ENCODE measurements around the gene RARB.

RARB gene

GRCh38 chr3:25540273-25540672 lies 112.2 kb downstream of the RARB start:
- no peak overlapping the region for H3K4me3 ChIP-seq (ENCODE audit: low read depth, low read length)

DNA sequence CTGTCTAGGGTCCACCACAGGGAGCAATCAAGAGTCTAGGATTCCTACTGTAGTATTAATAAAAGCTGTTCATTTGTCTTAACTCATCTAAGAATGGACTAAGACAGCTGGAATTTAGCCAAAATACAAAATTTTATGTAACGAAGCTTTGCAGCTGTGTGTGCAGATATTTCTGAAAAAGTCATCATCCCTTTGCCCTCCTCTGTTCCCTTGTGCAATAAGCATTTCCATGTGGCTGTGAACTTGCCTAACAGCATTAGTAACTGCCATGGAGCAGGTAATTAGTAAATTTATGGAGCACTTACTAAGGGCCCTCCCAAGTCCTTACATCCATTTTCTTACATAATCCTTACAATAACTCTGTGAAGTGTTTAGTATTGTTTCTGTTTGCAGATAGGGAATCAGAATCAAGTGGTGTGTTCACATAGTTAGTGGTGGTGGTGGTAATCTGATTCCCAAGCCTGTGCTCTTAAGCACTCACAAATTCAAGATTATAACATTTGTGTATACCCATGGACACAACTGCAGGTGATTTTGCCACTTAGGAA lies 114.5 kb downstream of the RARB start:
- H3K4me3 ChIP-seq (ENCODE audit: low read depth, low read length): no peak overlapping the region

DNA sequence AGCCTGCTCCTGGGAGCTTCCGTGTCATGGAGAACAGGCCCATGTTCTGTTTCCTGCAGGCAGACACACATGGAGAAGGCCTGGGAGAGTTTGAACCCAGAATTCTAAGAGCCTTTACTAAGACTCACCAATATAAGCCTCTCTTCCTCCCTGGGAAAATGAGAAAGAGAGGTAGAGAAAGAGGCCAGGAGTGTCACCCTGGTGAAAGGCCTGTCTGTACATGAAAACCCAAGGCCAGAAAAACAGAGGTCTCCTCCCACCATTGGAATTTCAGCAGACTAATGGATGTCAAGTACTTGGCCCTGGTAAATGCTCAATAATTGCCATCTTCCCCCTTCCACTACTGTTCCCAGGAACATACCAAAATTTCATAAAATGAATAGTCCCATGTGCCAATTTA lies 119.0 kb downstream of the RARB start:
- no peak overlapping the region for H3K4me3 ChIP-seq (ENCODE audit: low read depth, low read length)

DNA sequence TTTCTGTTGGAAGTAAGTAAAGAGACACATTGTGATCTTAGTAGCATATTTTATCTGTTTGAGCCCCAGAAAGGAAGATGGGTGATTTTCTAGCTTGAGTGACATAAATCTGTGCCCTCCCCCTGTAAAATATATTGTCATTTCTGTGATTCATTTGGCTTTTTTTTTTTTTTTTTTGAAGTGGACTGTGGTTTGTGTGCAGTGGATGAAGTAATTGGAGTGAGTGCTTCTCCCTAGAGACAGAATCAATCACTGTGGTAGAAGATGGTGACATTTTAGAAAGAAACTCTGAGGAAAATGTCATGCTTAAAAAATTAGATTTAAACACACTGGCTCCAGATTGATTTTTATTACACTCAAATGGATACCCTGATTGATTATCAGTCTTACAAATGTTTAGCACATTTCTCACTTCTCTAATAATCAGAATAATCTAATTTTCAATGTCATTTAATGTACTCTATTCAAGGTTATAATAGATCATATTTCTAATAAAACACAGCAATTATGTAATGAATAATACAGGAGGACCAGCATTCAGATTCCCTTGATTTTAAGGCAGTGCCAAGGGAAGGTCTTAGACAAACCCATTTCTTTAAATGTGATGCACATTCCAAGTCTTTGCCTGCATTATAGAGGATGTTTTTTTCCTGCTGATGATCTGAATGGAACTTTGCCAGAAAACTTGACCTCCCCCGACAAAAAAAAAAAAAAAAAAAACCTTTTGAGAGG lies 120.0 kb downstream of the RARB start:
- H3K4me3 ChIP-seq (ENCODE audit: low read depth, low read length): no peak overlapping the region

DNA sequence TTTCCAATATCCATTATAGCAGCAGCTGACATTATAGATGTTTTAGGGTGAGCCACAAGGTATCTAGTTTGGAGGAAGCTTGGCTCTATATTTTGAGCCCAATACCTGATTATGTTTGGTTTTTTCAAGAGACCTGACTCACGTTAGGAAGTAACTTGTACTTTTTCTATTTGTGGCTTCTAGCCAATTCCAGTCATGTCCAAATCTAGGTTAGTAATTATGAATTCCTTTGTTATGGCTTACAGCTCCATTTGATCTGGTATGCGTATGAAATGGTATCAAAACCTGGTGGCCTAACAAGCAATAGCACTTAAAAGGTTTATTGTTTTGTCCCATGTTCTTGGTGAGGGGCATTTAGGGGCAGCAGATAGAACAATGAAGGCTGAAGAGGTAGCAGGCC lies 120.8 kb downstream of the RARB start:
- no peak overlapping the region for H3K4me3 ChIP-seq (ENCODE audit: low read depth, low read length)

GRCh38 chr3:25552251-25552650 lies 124.2 kb downstream of the RARB start:
- H3K4me3 ChIP-seq (ENCODE audit: low read depth, low read length): no peak overlapping the region

GRCh38 chr3:25554376-25554775 lies 126.3 kb downstream of the RARB start:
- H3K4me3 ChIP-seq (ENCODE audit: low read depth, low read length): no peak overlapping the region

DNA sequence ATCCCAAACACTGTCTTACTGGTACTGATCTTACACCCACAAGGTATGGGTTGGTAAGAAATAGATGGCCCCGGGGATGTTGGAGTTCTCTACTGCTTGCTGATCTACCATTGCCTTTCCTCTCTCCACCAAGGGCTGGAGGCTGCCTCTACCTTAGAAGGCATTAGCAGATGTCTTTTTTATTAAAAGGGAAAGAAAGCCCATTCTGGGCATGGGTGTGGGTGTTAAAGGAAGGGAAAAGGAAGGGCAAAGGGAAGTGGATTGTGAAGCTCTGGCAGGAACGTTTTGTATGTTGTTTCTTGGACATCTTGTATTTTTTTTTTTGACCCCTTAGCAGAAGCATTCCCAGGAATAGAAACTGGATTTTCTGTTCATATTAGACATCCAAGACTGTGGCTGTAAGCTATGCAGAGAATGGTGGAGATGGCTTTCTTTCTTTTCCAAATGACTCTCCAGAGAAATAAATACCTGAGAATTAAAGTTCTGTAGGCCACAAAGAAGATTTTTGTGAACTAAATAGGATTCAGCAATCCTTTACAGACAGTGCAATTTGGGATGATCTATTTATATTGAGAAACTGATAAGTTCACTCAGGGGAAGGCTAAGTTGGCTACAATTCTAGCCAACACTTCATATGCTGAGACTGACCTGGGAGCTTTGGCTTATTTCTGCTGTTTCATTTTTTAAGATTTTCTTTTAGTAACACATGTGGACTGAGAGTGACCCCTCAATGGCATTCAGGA lies 127.8 kb downstream of the RARB start:
- H3K4me3 ChIP-seq (ENCODE audit: low read depth, low read length): no peak overlapping the region

DNA sequence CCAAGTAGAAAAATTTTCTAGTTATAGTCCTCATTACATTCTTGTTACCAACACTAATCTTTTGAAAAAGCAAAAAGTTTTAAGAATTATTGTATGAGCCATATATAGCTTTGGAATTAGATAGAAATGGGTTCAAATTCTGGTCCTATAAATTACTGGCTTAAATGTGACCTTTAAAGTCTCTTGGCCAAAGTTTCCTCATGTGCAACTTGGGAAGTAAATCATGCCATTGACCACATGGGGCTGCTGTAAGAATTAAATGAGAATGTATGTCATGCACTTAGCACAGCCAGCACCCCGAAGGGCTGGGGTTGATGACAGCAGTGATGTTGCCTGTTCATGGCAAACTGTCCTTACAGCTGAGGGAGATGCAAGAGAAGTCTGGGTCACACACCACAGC lies 128.4 kb downstream of the RARB start:
- no peak overlapping the region for H3K4me3 ChIP-seq (ENCODE audit: low read depth, low read length)

- no peak overlapping the region for H3K4me3 ChIP-seq (ENCODE audit: low read depth, low read length)
Measured at GRCh38 chr3:25557694-25558093, 129.6 kb downstream of the RARB start.

- no peak overlapping the region for H3K4me3 ChIP-seq (ENCODE audit: low read depth, low read length)
Measured at GRCh38 chr3:25558121-25558520, 130.1 kb downstream of the RARB start.

DNA sequence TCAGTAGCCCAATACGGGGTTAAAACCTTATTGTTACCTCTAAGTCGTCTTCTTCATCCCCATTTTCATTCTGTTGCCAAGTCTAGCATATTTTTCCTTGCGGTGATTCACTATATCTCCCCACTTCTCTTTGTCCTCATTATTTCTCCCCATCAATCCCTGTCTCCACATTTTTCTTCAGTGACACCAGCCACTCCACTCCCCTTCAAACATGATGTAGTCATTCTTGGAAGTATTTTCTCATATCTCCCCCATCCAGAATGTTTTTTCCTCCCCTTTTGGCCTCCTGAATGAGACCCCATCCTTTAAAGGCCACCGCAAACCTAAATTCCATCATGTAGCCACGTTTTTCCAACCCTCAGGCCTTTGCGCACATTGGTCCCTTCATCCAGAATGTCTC lies 130.7 kb downstream of the RARB start:
- no peak overlapping the region for H3K4me3 ChIP-seq (ENCODE audit: low read depth, low read length)

DNA sequence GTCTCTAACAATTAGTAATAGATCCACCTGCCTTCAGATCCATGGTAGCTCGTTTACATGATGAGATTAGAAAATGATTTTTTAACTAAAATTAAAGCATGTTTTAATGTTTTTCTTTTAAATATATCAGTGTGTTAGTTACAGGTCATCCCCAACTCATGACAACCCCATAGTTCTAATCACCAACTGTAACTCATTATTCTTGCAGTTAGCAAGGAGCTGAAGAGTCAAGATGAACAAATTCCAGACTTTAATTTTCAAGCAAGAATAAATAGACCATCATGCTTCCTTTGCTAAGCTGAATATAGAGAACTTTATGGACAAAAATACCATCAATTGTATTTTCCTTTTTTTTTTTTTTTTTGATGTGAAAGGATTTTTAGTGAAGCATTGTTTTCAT lies 135.5 kb downstream of the RARB start:
- H3K4me3 ChIP-seq (ENCODE audit: low read depth, low read length): no peak overlapping the region

DNA sequence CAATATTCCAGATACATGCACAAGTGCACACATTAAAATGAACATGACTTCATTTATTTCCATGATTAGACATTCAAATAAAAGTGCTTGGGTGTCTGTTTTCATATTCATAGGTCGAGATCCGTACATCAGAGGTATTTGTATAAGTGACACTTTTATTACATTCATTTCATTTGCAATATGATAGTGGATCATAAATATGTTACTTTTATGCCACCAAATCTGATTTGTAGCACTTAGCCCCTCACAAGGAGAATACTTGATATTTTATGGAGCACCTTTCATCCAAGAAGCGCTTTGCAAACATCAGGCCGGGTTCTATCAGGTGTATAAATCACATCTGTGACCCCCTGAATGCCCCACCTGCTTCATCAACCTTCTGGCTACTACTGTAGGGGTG lies 136.0 kb downstream of the RARB start:
- no peak overlapping the region for H3K4me3 ChIP-seq (ENCODE audit: low read depth, low read length)

DNA sequence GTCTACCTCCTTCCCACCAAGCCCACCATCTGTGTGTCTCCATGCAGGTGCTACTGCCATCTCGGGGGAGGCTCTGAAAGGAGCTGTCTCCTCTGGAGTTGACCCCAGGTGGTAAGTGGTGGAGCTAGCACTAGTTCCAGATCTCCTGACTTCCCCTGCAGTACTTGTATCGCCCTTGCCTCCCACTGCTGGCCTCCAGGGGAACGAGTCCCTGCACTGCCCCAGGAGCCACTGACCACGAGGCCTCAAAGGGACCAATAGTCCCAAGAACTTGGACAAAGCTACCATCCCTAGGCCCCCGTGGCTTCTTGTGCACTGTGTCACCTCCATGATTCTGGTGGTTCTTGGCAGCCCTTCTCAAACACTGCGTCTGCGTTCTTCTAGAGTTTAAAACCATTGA lies 137.7 kb downstream of the RARB start:
- H3K4me3 ChIP-seq (ENCODE audit: low read depth, low read length): no peak overlapping the region

- H3K4me3 ChIP-seq (ENCODE audit: low read depth, low read length): no peak overlapping the region
Measured at GRCh38 chr3:25566358-25566920, 138.4 kb downstream of the RARB start.

GRCh38 chr3:25567388-25567787 lies 139.3 kb downstream of the RARB start:
- H3K4me3 ChIP-seq (ENCODE audit: low read depth, low read length): no peak overlapping the region

DNA sequence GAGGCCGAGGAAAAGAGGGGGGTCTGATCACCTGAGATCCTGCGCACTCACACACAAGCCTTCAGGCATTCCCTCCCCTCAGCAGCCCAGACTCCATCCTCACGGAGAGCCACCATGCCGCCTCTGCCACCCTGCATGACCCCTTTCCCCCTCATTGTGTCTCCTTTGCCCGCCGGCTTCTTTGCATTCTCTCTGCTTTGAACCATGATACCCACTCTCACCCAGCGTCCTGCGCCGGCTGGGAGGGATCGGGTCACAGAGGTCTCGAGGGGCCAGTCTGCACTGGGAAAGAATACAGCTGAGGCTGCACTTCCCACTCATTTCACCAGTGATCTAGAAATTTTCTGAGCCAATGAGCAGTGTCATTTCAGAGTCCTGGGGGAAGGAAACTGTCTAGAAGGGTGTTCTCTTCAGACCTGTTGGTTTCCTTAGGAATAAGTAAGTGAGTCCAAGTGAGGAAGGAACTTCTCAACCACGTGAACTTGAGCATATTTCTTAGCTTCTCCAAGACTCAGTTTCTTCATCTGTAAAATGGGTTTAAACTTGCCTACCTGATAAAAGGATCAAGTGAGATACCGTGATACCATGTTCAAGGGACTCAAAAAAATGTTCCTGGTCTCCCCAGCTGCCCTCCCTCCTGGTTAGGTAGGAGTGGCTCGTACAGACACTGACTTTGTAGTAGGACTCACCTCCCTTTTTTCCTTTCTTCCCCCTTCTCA lies 139.9 kb downstream of the RARB start:
- no peak overlapping the region for H3K4me3 ChIP-seq (ENCODE audit: low read depth, low read length)

GRCh38 chr3:25568525-25569078 lies 140.5 kb downstream of the RARB start:
- H3K4me3 ChIP-seq (ENCODE audit: low read depth, low read length): no peak overlapping the region

GRCh38 chr3:25571285-25571684 lies 143.2 kb downstream of the RARB start:
- no peak overlapping the region for H3K4me3 ChIP-seq (ENCODE audit: low read depth, low read length)

GRCh38 chr3:25572336-25572735 lies 144.3 kb downstream of the RARB start:
- H3K4me3 ChIP-seq (ENCODE audit: low read depth, low read length): no peak overlapping the region

Measured in iPS-11a (cell line).